ENCODE measurements around the gene TRIM62. TPM values are rescaled to one million over a fixed set of nuclear protein-coding genes. Genes with fewer than 3 reads are reported as not detected.

TRIM62 gene
- total RNA-seq (ENCODE audit: low replicate concordance): 14.0 and 20.8 TPM in 2 replicates
- long read RNA-seq, partial matches to known transcripts: 0 of 9 reads
- long read RNA-seq, other reads (novel, unspliced or antisense): 9 of 9 reads

GRCh38 chr1:33181921-33182341 lies at the start of gene TRIM62:
Gene TRIM62, minus strand, starts transcription at chr1:33182043. Its CDS starts 611 bp downstream, at chr1:33181432.
- TF ChIP-seq, protein P1, sequence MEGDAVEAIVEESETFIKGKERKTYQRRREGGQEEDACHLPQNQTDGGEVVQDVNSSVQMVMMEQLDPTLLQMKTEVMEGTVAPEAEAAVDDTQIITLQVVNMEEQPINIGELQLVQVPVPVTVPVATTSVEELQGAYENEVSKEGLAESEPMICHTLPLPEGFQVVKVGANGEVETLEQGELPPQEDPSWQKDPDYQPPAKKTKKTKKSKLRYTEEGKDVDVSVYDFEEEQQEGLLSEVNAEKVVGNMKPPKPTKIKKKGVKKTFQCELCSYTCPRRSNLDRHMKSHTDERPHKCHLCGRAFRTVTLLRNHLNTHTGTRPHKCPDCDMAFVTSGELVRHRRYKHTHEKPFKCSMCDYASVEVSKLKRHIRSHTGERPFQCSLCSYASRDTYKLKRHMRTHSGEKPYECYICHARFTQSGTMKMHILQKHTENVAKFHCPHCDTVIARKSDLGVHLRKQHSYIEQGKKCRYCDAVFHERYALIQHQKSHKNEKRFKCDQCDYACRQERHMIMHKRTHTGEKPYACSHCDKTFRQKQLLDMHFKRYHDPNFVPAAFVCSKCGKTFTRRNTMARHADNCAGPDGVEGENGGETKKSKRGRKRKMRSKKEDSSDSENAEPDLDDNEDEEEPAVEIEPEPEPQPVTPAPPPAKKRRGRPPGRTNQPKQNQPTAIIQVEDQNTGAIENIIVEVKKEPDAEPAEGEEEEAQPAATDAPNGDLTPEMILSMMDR (conservative IDR thresholded peaks at IDR 0.05): no peak
- peak; percentile 87 for DNase-seq (ENCODE audit: extremely low spot score, unreplicated experiment)
- H3K4me3 Mint-ChIP-seq: peak within 1 kb of the TSS; percentile 91
- H3K36me3 Mint-ChIP-seq: no peaks in the 10 kb centered on the region
- H3K27me3 Mint-ChIP-seq: peaks cover 3% of the 10 kb centered on the region
- H3K4me1 Mint-ChIP-seq (ENCODE audit: unreplicated experiment): peaks cover 36% of the 10 kb centered on the region
- H3K27ac Mint-ChIP-seq: peak within 1 kb of the TSS; percentile 90
- H3K9me3 Mint-ChIP-seq: no peaks in the 10 kb centered on the region

DNA sequence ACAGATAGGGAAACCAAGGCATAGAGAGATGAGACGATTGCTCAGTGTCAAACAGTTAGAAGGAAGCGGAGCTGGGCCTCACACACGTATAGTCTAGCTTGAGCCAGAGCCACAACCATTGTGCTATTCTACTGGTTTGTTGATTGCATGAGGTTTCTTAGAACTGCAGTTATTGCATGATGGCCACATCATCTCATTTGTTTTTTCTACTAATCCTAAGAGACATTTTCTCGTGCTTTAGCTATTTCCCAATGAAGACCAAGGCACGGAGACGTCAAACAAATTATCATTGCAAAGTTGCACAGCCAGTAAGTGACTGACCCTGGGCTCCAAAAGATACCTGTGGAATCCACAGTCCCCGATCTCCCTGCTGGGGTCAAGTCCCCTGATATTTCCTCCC lies 49.3 kb upstream of the TRIM62 start:
- Mint-ChIP-seq H3K9me3 (peaks cover 9% of the 10 kb centered on the region), H3K27me3 (peaks cover 12% of the 10 kb centered on the region), H3K36me3 (no peaks in the 10 kb centered on the region), H3K4me3 (no peak overlapping the region), H3K27ac (no peak overlapping the region), H3K4me1 (ENCODE audit: unreplicated experiment) (peaks cover 40% of the 10 kb centered on the region)
- TF ChIP-seq, protein P1 (conservative IDR thresholded peaks at IDR 0.05): no peak
- DNase-seq (ENCODE audit: extremely low spot score, unreplicated experiment): no peak

GRCh38 chr1:33228935-33229487 lies 47.2 kb upstream of the TRIM62 start:
- no peak overlapping the region for H3K27ac Mint-ChIP-seq
- peaks cover 12% of the 10 kb centered on the region for H3K27me3 Mint-ChIP-seq
- TF ChIP-seq, protein P1 (conservative IDR thresholded peaks at IDR 0.05): no peak
- H3K4me3 Mint-ChIP-seq: no peak overlapping the region
- H3K4me1 Mint-ChIP-seq (ENCODE audit: unreplicated experiment): peaks cover 19% of the 10 kb centered on the region
- H3K9me3 Mint-ChIP-seq: peaks cover 14% of the 10 kb centered on the region
- H3K36me3 Mint-ChIP-seq: no peaks in the 10 kb centered on the region
- DNase-seq (ENCODE audit: extremely low spot score, unreplicated experiment): no peak

GRCh38 chr1:33225586-33225985 lies 43.7 kb upstream of the TRIM62 start:
- Mint-ChIP-seq H3K4me1 (ENCODE audit: unreplicated experiment) (peaks cover 22% of the 10 kb centered on the region), H3K36me3 (no peaks in the 10 kb centered on the region), H3K27me3 (peaks cover 12% of the 10 kb centered on the region), H3K27ac (no peak overlapping the region), H3K9me3 (peaks cover 14% of the 10 kb centered on the region), H3K4me3 (no peak overlapping the region)
- TF ChIP-seq, protein P1 (conservative IDR thresholded peaks at IDR 0.05): no peak
- DNase-seq (ENCODE audit: extremely low spot score, unreplicated experiment): no peak

GRCh38 chr1:33224166-33224707 lies 42.4 kb upstream of the TRIM62 start:
- Mint-ChIP-seq H3K4me3 (no peak overlapping the region), H3K27ac (no peak overlapping the region), H3K4me1 (ENCODE audit: unreplicated experiment) (peaks cover 33% of the 10 kb centered on the region), H3K9me3 (peaks cover 14% of the 10 kb centered on the region), H3K36me3 (no peaks in the 10 kb centered on the region), H3K27me3 (peaks cover 12% of the 10 kb centered on the region)
- TF ChIP-seq, protein P1 (conservative IDR thresholded peaks at IDR 0.05): no peak
- DNase-seq (ENCODE audit: extremely low spot score, unreplicated experiment): no peak
